ENCODE results near the gene EPB41L1. TPM values are rescaled to one million over a fixed set of nuclear protein-coding genes. Genes with fewer than 3 reads are reported as not detected.

Gene EPB41L1
- total and polyA plus RNA-seq, 12 donors, result 7.5 to 21.7 (median 15.8) TPM

DNA sequence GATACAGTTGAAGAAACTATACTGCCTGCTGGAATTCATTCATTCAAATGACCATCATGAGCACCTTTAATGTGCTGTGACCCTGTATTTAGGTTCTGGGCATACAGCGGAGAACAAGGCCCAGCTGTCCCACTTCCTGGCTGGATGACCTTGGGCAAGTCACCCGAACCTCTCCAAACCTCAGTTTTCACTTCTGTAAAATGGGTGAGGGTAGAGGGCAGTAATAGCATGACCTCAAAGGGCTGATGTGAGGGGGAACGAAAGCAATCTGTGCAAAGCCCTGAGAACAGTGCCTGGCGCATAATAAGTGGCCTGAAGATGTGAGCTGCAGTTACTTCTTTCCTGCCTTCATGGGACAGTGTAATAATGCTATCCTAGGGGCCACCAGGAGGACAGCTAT lies 61.2 kb downstream of the EPB41L1 start:
- H3K27ac ChIP-seq, result no peak overlapping the region
- H3K9me3 ChIP-seq, result no peaks in the 10 kb centered on the region
- intact Hi-C loops (cut with DNase I), result loop anchor here in 4 of 10 donors (5.0 to 10.0 kb wide), 3 partner anchors 222 to 389 kb away; partner anchors contain the start of gene RAB5IF (in 1 of the 4)
- no peaks in the 10 kb centered on the region for H3K27me3 ChIP-seq
- no peak overlapping the region for H3K4me3 ChIP-seq
- TF ChIP-seq, protein P1, sequence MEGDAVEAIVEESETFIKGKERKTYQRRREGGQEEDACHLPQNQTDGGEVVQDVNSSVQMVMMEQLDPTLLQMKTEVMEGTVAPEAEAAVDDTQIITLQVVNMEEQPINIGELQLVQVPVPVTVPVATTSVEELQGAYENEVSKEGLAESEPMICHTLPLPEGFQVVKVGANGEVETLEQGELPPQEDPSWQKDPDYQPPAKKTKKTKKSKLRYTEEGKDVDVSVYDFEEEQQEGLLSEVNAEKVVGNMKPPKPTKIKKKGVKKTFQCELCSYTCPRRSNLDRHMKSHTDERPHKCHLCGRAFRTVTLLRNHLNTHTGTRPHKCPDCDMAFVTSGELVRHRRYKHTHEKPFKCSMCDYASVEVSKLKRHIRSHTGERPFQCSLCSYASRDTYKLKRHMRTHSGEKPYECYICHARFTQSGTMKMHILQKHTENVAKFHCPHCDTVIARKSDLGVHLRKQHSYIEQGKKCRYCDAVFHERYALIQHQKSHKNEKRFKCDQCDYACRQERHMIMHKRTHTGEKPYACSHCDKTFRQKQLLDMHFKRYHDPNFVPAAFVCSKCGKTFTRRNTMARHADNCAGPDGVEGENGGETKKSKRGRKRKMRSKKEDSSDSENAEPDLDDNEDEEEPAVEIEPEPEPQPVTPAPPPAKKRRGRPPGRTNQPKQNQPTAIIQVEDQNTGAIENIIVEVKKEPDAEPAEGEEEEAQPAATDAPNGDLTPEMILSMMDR (IDR thresholded peaks at IDR 0.05), result no peak
- no peaks in the 10 kb centered on the region for H3K4me1 ChIP-seq
- no peak for DNase-seq
- peaks cover 0 to 81% (median 0%) of the 10 kb centered on the region in 9 donors for H3K36me3 ChIP-seq
- ATAC-seq, result no peak
- 94 to 97% methylated on average over 4 of the region's 4 CpGs for WGBS, 2 donors

DNA sequence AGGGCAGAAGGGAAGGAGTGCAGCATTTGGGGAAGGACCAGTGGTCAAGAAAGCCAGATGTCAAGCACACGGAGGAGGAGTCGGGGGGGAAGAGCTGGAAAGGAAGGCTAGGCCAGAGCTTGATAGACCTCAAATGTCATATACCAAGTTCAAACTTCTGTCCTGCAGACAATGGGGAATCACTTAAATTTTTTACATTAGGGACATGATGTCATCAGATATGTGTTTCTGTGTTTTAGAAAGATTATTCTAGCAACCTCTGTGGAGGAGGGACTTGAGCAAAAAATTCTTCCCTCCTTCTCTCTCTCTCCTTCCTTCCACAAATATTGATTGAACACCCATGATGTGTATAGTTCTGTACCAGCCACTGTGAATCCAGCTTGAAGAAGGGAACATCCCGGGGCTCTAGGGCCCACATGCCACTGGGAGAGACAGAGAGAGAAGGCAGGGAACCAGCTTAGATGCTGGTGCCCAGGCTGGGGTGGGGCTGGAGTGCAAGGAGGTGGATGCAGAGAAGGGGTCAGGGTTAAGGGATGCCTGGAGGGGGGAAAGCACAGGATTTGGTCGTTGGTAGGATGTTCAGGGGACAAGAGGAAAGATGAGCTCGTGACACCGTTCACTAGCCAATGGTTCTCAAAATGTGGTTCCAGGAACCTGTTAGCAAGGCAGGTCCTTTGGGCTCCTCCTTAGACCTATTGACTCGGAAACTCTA lies 61.9 kb downstream of the EPB41L1 start:
- H3K27me3 ChIP-seq, result no peaks in the 10 kb centered on the region
- intact Hi-C loops (cut with DNase I), result loop anchor here in 4 of 10 donors (5.0 to 10.0 kb wide), 3 partner anchors 221 to 388 kb away; partner anchors contain the start of gene RAB5IF (in 1 of the 4)
- 75 to 83% methylated on average over 7 of the region's 7 CpGs for WGBS, 2 donors
- H3K4me1 ChIP-seq, result no peaks in the 10 kb centered on the region
- H3K36me3 ChIP-seq, result peaks cover 0 to 81% (median 0%) of the 10 kb centered on the region in 9 donors
- H3K4me3 ChIP-seq, result no peak overlapping the region
- H3K27ac ChIP-seq, result no peak overlapping the region
- H3K9me3 ChIP-seq, result no peaks in the 10 kb centered on the region
- TF ChIP-seq, protein P1 (IDR thresholded peaks at IDR 0.05), result no peak
- ATAC-seq, result no peak
- DNase-seq, result no peak

GRCh38 chr20:36217226-36217625 lies 62.7 kb downstream of the EPB41L1 start:
- intact Hi-C loops (cut with DNase I), result loop anchor here in 4 of 10 donors (5.0 to 10.0 kb wide), 3 partner anchors 220 to 388 kb away; partner anchors contain the start of gene RAB5IF (in 1 of the 4)
- DNase-seq (no peak), ATAC-seq (no peak)
- Histone ChIP-seq H3K4me3 (no peak overlapping the region), H3K27ac (no peak overlapping the region), H3K27me3 (no peaks in the 10 kb centered on the region), H3K36me3 (peaks cover 0 to 83% (median 0%) of the 10 kb centered on the region in 9 donors), H3K9me3 (no peaks in the 10 kb centered on the region), H3K4me1 (no peaks in the 10 kb centered on the region)
- TF ChIP-seq, protein P1 (IDR thresholded peaks at IDR 0.05), result no peak
- 67 to 68% methylated on average over 4 of the region's 4 CpGs for WGBS, 2 donors

DNA sequence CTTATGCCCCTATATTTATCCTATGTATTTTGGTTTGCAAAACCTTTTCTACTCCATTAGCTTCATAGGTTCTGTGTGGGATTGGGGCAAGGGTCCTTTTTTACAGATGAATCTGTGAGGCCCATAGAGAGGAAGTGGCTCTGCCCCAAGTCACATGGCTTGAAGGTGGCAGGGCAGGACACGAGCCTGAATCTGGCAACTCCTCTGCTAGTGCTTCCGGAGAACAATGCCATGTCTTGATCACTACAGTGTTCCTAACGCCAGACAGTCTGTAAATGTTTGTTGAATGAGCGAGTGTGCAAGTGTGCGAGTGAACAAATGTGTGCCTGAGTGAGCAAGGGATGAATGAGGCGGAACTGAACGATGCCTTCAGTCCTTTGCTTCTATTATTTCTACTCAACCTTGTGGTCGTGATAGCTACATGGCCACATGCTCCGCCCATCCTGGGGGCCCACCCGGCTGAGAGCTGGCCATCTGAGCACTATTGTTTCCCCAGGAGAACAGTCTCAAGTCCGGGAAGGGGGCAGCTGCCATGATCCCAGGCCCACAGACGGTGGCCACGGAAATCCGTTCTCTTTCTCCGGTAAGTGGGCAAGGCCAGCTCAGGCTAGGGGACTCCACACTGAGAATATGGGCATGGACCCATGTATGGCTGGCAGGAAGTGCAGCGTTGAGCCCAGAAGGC lies 64.0 kb downstream of the EPB41L1 start:
- intact Hi-C loops (cut with DNase I), result loop anchor here in 4 of 10 donors (5.0 to 10.0 kb wide), 3 partner anchors 219 to 386 kb away; partner anchors contain the start of gene RAB5IF (in 1 of the 4)
- Histone ChIP-seq H3K27me3 (no peaks in the 10 kb centered on the region), H3K4me1 (no peaks in the 10 kb centered on the region), H3K27ac (no peak overlapping the region), H3K4me3 (no peak overlapping the region), H3K36me3 (peaks cover 0 to 83% (median 0%) of the 10 kb centered on the region in 9 donors), H3K9me3 (no peaks in the 10 kb centered on the region)
- 78 to 82% methylated on average over 16 of the region's 16 CpGs for WGBS, 2 donors
- ATAC-seq (no peak), DNase-seq (no peak)
- TF ChIP-seq, protein P1 (IDR thresholded peaks at IDR 0.05), result no peak
